SK-N-MC (cell line): ENCODE data around the gene SLC2A8.

Experiments
- EZH2 ChIP-seq: fragments of 200-600 bp; sonication (generic); IDR thresholded peaks from one replicate; pipeline ENCODE4 v1.6.1; 2017; ENCODE audit warnings: antibody characterized with exemption
- POLR2AphosphoS5 ChIP-seq: IDR thresholded peaks from 2 replicates; pipeline ENCODE4 v1.6.1; 2012; ENCODE audit warnings: mild to moderate bottlenecking, low read depth, low read length, borderline replicate concordance

- TF ChIP-seq EZH2 (no peak), POLR2AphosphoS5 (no peak)
Measured at GRCh38 chr9:127398715-127399400, 1.9 kb downstream of the SLC2A8 start.
